Right lobe of liver (tissue), 4 donors: ENCODE measurements around the gene AOAH.

ENCODE experiments used
- POLR2A ChIP-seq: fragments of 450-650 bp; IDR thresholded peaks from one replicate; pipeline ENCODE4 v1.6.1; 2017; ENCODE audit warnings: antibody characterized with exemption, mild to moderate bottlenecking
- TF ChIP-seq, protein P1 (sequence below), 4 donors: fragments of 200-600 bp in 3 of 4; fragments of 450-650 bp in 1 of 4; IDR thresholded peaks; one replicate each; pipeline versions ENCODE4 v1.5.1 to v1.8.0; 2016 to 2022; ENCODE audit warnings: antibody characterized with exemption in 4 of 4, mild to moderate bottlenecking in 2 of 4
- donor health status: DM: no; HTN: no; CAD: no.
- donor health status: DM: no; HTN: no; CAD: no.
- donor health status: DM: no; HTN: yes; CAD: no.

GRCh38 chr7:36565792-36566356 is 158.4 kb downstream of the AOAH start:
- TF ChIP-seq, protein P1, sequence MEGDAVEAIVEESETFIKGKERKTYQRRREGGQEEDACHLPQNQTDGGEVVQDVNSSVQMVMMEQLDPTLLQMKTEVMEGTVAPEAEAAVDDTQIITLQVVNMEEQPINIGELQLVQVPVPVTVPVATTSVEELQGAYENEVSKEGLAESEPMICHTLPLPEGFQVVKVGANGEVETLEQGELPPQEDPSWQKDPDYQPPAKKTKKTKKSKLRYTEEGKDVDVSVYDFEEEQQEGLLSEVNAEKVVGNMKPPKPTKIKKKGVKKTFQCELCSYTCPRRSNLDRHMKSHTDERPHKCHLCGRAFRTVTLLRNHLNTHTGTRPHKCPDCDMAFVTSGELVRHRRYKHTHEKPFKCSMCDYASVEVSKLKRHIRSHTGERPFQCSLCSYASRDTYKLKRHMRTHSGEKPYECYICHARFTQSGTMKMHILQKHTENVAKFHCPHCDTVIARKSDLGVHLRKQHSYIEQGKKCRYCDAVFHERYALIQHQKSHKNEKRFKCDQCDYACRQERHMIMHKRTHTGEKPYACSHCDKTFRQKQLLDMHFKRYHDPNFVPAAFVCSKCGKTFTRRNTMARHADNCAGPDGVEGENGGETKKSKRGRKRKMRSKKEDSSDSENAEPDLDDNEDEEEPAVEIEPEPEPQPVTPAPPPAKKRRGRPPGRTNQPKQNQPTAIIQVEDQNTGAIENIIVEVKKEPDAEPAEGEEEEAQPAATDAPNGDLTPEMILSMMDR (IDR thresholded peaks at IDR 0.05), result no peak
- TF ChIP-seq POLR2A, result no peak
